GM12878 (cell line): ENCODE results near the gene ZBTB3. TPM values are rescaled to one million over a fixed set of nuclear protein-coding genes. Genes with fewer than 3 reads are reported as not detected.

Experiments
- ATAC-seq: fragments of 200-7000 bp; cut with Tn5 transposase; 3 replicates; pipeline ENCODE4 v1.9.1; 2020; ENCODE audit warnings: mild to moderate bottlenecking, moderate library complexity
- BruUV-seq: library from RNA; stranded (reverse); fragments of 400-500 nt; replicated peaks from 2 replicates; lab custom pipeline; 2021; lab: Mats Ljungman, UMichigan
- CTCF ChIA-PET: fragments of 300-600 bp; sonication (Branson Sonifier 250); formaldehyde crosslinking; extraction: SDS; loops from one replicate; lab custom pipeline; 2021; ENCODE audit warnings: inconsistent platforms; lab: Yijun Ruan, JAX
- POLR2A ChIA-PET: fragments of 350-600 bp; formaldehyde crosslinking; extraction: SDS; loops from one replicate; lab custom pipeline; 2021; ENCODE audit warnings: inconsistent platforms; lab: Charles Lee
- RAD21 ChIA-PET: fragments of 300-600 bp; sonication (Branson Sonifier 250); formaldehyde crosslinking; loops from one replicate; lab custom pipeline; 2023; ENCODE audit warnings: antibody characterized with exemption; ENCODE audit not compliant: unreplicated experiment; lab: Charles Lee
- SMC1A ChIA-PET: fragments of 300-600 bp; sonication (Branson Sonifier 250); formaldehyde crosslinking; loops from one replicate; lab custom pipeline; 2023; ENCODE audit not compliant: unreplicated experiment, uncharacterized antibody; lab: Charles Lee
- DNase-seq: peaks from one replicate; pipeline ENCODE4 v3.0.0-alpha.2; 2011; ENCODE audit warnings: low read depth, low spot score
- FAIRE-seq: peaks from 3 replicates; lab custom pipeline; 2011; peaks lifted over from hg19 to GRCh38; lab: Jason Lieb, UNC
- H2AFZ ChIP-seq: 2 replicates; pipeline ENCODE4 v1.6.0; 2011; ENCODE audit warnings: low read depth, low read length, control low read depth; ENCODE audit not compliant: control insufficient read depth
- H3K27ac ChIP-seq: 2 replicates; pipeline ENCODE4 v1.5.1; 2011; ENCODE audit warnings: control low read depth; ENCODE audit not compliant: control insufficient read depth, insufficient read depth
- H3K27me3 ChIP-seq, 2 experiments: replicated peaks in 1 of 2; 2 replicates each; pipeline versions ENCODE4 v1.6.0 to v1.6.1; 2011; ENCODE audit warnings: low read length in 1 of 2; ENCODE audit not compliant: control insufficient read depth in 2 of 2, insufficient read depth in 2 of 2
- H3K36me3 ChIP-seq, 2 experiments: 2 replicates each; pipeline ENCODE4 v1.5.1; 2011; ENCODE audit warnings: low read length in 1 of 2; ENCODE audit not compliant: control insufficient read depth in 2 of 2, insufficient read depth in 2 of 2
- H3K4me1 ChIP-seq: 2 replicates; pipeline ENCODE4 v1.6.1; 2011; ENCODE audit warnings: mild to moderate bottlenecking, low read length, moderate library complexity, mixed read lengths; ENCODE audit not compliant: control insufficient read depth, insufficient read depth
- H3K4me2 ChIP-seq: 2 replicates; pipeline ENCODE4 v1.6.0; 2011; ENCODE audit warnings: control low read depth; ENCODE audit not compliant: control insufficient read depth, insufficient read depth
- H3K4me3 ChIP-seq: fragments of 200-600 bp; sonication (generic); 2 replicates; pipeline ENCODE4 v1.5.1; 2016
- H3K79me2 ChIP-seq: 2 replicates; pipeline ENCODE4 v1.6.0; 2011; ENCODE audit warnings: low read length; ENCODE audit not compliant: control insufficient read depth, insufficient read depth
- H3K9ac ChIP-seq: 2 replicates; pipeline ENCODE4 v1.8.0; 2011; ENCODE audit warnings: low read length, control low read depth, mixed read lengths; ENCODE audit not compliant: control insufficient read depth, insufficient read depth
- H3K9me3 ChIP-seq: replicated peaks from 3 replicates; pipeline ENCODE4 v1.5.1; 2011; ENCODE audit warnings: mild to moderate bottlenecking, low read length; ENCODE audit not compliant: control insufficient read depth, insufficient read depth
- H4K20me1 ChIP-seq: 2 replicates; pipeline ENCODE4 v1.6.0; 2011; ENCODE audit not compliant: control insufficient read depth, insufficient read depth
- EGR1 ChIP-seq, 2 experiments: IDR thresholded peaks; 1 replicate in 1 of 2; 2 replicates in 1 of 2; pipeline ENCODE4 v1.6.1; 2011 to 2012; ENCODE audit warnings: low read depth in 2 of 2, low read length in 2 of 2, borderline replicate concordance in 1 of 2, mild to moderate bottlenecking in 1 of 2, moderate library complexity in 1 of 2
- MTA2 ChIP-seq: fragments of 450-650 bp; IDR thresholded peaks from 2 replicates; pipeline ENCODE4 v1.6.1; 2016; ENCODE audit warnings: low read depth, mild to moderate bottlenecking, moderate library complexity
- NFYA ChIP-seq: IDR thresholded peaks from 2 replicates; pipeline ENCODE4 v1.6.1; 2011; ENCODE audit warnings: low read depth, mild to moderate bottlenecking, low read length, improper control_type of control experiment, borderline replicate concordance
- POLR2AphosphoS5 ChIP-seq: IDR thresholded peaks from 2 replicates; pipeline ENCODE4 v1.6.1; 2011; ENCODE audit warnings: mild to moderate bottlenecking, low read length, inconsistent platforms
- SMARCA5 ChIP-seq: fragments of 450-650 bp; IDR thresholded peaks from 2 replicates; pipeline ENCODE4 v1.6.1; 2017; ENCODE audit warnings: mild to moderate bottlenecking
- STAT1 ChIP-seq: fragments of 450-650 bp; conservative IDR thresholded peaks from 2 replicates; pipeline ENCODE4 v1.6.1; 2014; ENCODE audit warnings: antibody characterized with exemption, mild to moderate bottlenecking
- WGBS: methylation state at CpG from one replicate; pipeline ENCODE4 v1.1.6; 2016; ENCODE audit warnings: low lambda C conversion rate; ENCODE audit not compliant: insufficient replicate concordance, insufficient coverage; ENCODE audit errors: missing lambda C conversion rate; 5-methylcytosine and 5-hydroxymethylcytosine counted together
- in situ Hi-C: fragments of 300-500 bp; cut with MboI; formaldehyde crosslinking; loops from 9 replicates; pipeline ENCODE4 v1.14.3; 2018; ENCODE audit warnings: mixed read lengths
- intact Hi-C: fragments of 100-400 bp; cut with micrococcal nuclease; formaldehyde crosslinking; loops from one replicate; pipeline ENCODE4 v1.14.2; 2022; ENCODE audit not compliant: unreplicated experiment
- polyA plus RNA-seq, 11 experiments: library from polyadenylated mRNA; depleted of rRNA in 4 of 11; unstranded in 6 of 11; stranded (reverse) in 5 of 11; fragments of >200 nt; fragmentation: Nextera tagmentation in 4 of 11; fragmentation: Illumina TruSeq in 1 of 11; extraction: Ambion mirVana in 4 of 11; extraction: Trizol in 1 of 11; gene quantifications; 1 replicate in 1 of 11; 2 replicates in 10 of 11; pipeline versions ENCODE4 v1.2.1 to v1.2.3, GENCODE V29; 2011 to 2016; ENCODE audit warnings: inconsistent platforms in 2 of 11, missing spikeins in 2 of 11, low read depth in 1 of 11
- total RNA-seq, 4 experiments: library from RNA; depleted of rRNA in 3 of 4; stranded (reverse); fragments of >200 nt in 3 of 4; fragmentation: Illumina TruSeq in 1 of 4; extraction: Trizol in 1 of 4; gene quantifications; 2 replicates each; pipeline versions ENCODE4 v1.2.1 to v1.2.3, GENCODE V29; 2013 to 2021
- TF ChIP-seq, protein P1 (sequence below): IDR thresholded peaks from 2 replicates; pipeline ENCODE4 v1.6.1; 2011; ENCODE audit warnings: borderline replicate concordance, low read depth, mild to moderate bottlenecking, moderate library complexity, low read length; ENCODE audit not compliant: insufficient read depth, poor library complexity, severe bottlenecking

Gene ZBTB3
- total and polyA plus RNA-seq, 10 of the 15 experiments (the other 5 are each of a cell fraction or from before 2014, with no cell fraction given): 1.4 to 7.7 (median 4.8) TPM

DNA sequence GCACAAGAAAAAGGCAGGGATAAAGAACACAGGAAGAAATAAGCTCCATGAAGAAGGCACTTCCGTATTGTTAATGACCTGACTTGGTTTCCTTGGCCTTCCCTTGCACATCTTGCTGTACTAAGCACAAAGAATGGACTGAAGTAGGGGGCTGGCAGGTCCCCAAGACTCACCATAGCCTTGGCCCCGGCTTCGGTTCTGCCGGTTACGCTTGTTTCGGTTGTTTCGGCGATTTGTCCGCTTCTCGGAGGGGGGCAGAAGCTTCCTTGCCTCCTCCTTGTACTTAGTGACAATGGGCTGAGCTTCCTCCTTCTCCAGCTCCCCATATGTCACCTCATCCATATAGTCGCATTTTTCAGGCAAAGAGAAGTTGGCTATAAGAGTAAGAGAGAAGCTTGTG is 37.1 kb downstream of the ZBTB3 start:
- intact Hi-C loops (no loop called here), in situ Hi-C loops (no loop called here)
- FAIRE-seq: no peak
- ChIA-PET SMC1A (no interaction called here), RAD21 (no interaction called here), POLR2A (interaction anchor here (1.0 to 5.5 kb wide), 3 partner anchors 10 to 89 kb away, joined by 3 to 40 read pairs (median 3); partner anchors contain the start of genes HNRNPUL2, POLR2G and TTC9C), CTCF (interaction anchor here (1.0 to 1.2 kb wide), 2 partner anchors 15 to 36 kb away, joined by 3 read pairs; no protein-coding TSS in a partner anchor)
- BruUV-seq: no TSS peak
- H3K9ac ChIP-seq: no peak overlapping the region
- H3K4me3 ChIP-seq: no peak overlapping the region
- H3K9me3 ChIP-seq: no peaks in the 10 kb centered on the region
- H3K4me1 ChIP-seq: peaks cover 13% of the 10 kb centered on the region
- no peak overlapping the region for H2AFZ ChIP-seq
- over 99% methylated on average over 11 of the region's 11 CpGs for whole genome bisulfite sequencing
- DNase-seq: no peak
- H3K4me2 ChIP-seq: no peak overlapping the region
- H3K27me3 ChIP-seq: no peaks in the 10 kb centered on the region
- no peaks in the 10 kb centered on the region; the same call in 1 of the 2 replicates for H4K20me1 ChIP-seq
- H3K36me3 ChIP-seq: peaks cover 29 to 59% of the 10 kb centered on the region in 2 experiments
- peaks cover 11% of the 10 kb centered on the region for H3K79me2 ChIP-seq
- TF ChIP-seq NFYA (no peak), EGR1 (IDR thresholded peaks at IDR 0.05; ENCODE audit: borderline replicate concordance in 1 of 2, low read depth in 2 of 2, low read length in 2 of 2) (no peak), SMARCA5 (no peak), POLR2AphosphoS5 (no peak), STAT1 (no peak), MTA2 (no peak)
- TF ChIP-seq, protein P1, sequence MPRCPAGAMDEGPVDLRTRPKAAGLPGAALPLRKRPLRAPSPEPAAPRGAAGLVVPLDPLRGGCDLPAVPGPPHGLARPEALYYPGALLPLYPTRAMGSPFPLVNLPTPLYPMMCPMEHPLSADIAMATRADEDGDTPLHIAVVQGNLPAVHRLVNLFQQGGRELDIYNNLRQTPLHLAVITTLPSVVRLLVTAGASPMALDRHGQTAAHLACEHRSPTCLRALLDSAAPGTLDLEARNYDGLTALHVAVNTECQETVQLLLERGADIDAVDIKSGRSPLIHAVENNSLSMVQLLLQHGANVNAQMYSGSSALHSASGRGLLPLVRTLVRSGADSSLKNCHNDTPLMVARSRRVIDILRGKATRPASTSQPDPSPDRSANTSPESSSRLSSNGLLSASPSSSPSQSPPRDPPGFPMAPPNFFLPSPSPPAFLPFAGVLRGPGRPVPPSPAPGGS: no peak
- no peak for ATAC-seq
- no peak overlapping the region for H3K27ac ChIP-seq
